NCI-H146 (cell line): Measurements from ENCODE around the gene UGT2B7.
"Not testable (repeated sequence)": the region's sequence is repeated elsewhere in the genome, so short reads cannot be mapped to it uniquely, and the experiment has no call there.

ENCODE experiments used
- DNase-seq: peaks from one replicate; lab custom pipeline; 2025; lab: John Stamatoyannopoulos, UW

Gene UGT2B7

GRCh38 chr4:69096111-69096656 is at the start of gene UGT2B7:
Gene UGT2B7, plus strand, starts transcription at chr4:69096474. Its CDS starts 47 bp downstream, at chr4:69096521.
- DNase-seq, result no peak

DNA sequence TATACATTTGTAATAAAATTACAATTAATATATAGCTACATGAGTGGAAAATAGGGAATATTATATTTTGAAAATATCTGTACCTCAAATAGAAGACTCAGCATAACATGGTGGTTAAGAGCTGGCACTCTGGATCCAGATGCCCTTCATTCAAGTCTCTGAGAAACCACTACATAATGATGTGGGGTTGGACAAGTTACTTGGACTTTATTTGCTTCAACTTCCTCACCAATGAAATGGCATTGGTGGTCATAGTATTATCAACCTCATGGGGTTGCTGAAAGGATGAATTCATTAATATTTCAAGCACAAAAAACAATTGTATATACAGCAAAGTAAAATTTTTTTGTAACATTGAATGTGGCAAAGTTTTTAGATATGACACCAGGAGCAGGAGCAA is 46.4 kb upstream of the UGT2B7 start:
- DNase-seq, result no peak

DNA sequence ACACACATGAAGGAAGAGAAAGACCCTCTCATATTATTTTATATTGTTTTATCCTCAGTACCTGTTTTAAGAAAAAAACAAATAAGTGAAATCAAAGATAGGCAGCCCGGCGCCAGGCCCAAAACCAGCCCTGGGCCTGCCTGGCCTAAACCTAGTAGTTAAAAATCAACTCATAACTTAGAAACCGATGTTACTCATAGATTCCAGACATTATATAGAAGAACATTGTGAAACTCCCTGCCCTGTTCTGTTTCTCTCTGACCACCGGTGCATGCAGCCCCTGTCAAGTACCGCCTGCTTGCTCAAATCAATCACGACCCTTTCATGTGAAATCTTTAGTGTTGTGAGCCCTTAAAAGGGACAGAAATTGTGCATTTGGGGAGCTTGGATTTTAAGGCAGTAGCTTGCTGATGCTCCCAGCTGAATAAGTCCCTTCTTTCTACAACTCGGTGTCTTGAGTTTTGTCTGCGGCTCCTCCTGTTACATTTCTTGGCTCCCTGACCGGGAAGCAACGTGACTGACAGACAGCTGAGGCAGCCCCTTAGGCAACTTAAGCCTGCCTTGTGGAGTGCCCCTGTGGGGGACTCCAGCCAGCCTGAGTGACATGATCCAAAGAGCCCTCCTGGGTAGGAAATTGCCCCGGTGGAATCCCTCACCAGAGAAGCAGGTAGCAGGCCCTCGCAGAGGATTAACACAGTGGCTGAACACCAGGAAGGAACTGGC is 45.3 kb upstream of the UGT2B7 start:
- DNase-seq, result not testable (repeated sequence)

- no peak for DNase-seq
These were observed 44.7 kb upstream of the UGT2B7 start for GRCh38 chr4:69051576-69051943.

DNA sequence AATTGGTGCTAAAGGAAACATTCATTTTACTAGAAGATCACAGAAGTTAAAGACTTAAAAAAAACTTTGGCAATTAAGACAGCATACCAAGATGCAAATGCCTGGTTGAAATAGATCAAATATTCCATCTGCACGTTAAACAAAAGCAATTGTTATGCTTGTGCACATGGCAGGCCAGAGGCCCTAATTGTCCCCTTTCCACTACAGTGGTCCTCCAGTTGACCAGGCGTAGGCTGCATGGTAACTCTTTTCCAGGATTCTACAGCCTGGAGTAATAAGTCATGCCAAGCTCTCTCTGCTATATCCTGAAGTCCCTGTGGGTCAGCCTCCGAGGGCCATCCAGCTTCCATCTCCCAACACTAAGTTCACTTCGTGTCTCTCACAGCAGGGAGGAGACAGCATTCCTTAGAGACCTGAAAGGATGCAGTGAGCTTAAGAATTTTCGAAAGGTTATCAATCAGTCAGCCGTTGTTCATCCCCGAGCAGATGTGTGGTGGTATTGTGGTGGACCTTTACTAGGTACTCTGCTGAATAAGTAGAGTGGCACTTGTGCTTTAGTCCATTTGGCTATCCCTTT is 42.9 kb upstream of the UGT2B7 start:
- DNase-seq, result not testable (repeated sequence)

GRCh38 chr4:69054033-69054432 is 42.2 kb upstream of the UGT2B7 start:
- DNase-seq, result not testable (repeated sequence)

DNA sequence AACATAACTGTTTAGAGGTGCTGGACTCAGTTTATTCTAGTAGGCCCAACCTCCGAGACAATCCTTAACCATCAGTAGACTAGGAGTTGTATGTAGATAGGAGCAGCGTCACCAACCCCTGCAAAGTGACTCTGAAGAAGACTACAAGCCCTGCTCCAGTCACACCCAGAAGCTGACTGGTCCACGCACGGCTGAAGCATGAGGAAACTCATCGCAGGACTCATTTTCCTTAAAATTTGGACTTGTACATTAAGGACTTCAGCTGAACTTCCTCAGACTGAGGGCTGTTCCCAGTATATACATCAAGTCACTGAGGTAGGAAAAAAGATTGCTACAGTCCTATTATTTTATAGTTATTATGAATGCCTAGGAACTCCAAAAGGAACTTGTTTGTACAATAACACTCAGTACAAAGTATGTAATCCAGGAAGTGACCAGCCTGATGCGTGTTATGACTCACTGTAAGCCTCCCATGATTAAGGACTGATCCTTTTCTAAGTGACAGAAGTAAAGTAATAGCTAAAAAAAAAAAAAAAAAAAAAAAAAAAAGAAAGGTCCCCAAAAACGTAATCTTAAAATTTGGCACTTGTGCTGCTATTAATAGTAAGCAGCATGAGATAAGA is 41.6 kb upstream of the UGT2B7 start:
- no peak for DNase-seq

GRCh38 chr4:69056150-69056549 is 40.1 kb upstream of the UGT2B7 start:
- DNase-seq, result no peak

DNA sequence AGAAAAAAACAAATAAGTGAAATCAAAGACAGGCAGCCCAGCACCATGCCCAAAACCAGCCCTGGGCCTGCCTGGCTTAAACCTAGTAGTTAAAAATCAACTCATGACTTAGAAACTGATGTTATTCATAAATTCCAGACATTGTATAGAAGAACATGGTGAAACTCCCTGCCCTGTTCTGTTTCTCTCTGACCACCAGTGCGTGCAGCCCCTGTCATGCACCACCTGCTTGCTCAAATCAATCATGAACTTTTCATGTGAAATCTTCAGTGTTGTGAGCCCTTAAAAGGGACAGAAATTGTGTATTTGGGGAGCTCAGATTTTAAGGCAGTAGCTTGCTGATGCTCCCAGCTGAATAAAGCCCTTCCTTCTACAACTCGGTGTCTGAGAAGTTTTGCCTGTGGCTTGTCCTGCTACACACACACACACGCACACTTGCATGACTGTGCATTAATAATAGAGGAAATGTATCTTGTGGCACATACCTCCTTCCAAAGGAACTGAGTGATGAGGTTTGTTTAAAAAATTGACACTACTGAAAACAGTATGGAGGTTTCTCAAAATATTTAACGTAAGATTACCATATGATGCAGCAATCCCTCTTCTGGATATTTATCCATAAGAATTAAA is 39.2 kb upstream of the UGT2B7 start:
- no peak for DNase-seq

GRCh38 chr4:69057620-69058409 is 38.5 kb upstream of the UGT2B7 start:
- DNase-seq, result no peak

- DNase-seq, result no peak
These were observed 37.7 kb upstream of the UGT2B7 start for GRCh38 chr4:69058410-69059059.

DNA sequence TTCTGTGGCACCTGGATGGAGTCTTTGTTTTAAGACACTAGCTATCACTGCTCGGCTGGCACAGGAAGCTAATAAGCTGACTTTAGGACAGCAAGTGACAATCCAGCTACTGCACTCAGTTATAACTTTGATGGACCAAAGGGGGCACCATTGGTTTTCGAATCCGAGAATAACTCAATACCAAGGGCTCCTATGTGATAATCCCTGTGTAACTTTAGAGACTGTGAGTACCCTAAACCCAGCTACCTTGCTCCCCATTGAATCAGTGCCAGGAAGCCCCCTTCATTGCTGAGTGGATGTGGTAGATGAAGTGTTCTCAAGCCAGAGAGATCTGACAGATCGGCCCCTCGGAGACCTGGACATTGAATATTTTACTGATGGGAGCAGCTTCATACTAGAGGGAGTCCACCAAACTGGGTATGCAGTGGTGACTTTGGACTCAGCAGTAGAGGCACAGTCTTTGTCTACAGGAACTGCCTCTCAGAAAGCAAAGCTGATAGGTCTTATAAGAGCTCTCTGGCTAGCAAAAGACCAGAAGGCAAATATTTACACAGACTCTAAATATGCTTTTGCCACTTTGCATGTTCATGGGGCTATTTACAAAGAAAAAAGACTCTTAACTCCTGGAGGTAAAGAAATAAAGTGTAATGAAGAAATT is 35.5 kb upstream of the UGT2B7 start:
- DNase-seq, result peak; percentile 46

DNA sequence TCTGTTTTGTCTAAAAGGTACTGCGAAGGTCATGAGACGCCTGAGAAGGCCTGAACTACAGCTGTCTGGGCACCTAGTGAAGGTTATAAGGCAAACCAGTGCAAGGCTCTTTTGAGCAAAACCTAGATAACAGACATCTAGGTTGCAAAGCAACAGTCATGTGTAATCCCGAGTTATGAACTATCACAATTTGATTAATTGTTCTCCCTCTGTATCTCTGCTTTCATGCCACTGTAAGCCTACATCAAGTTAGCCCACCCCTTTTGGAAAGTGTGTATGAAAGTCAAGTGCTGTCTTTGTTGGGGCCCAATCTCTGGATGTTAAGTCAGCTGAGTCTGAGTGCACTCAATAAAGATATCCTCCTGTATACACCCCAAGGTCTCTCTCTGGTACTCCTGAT is 31.9 kb upstream of the UGT2B7 start:
- DNase-seq, result no peak

- DNase-seq, result no peak
These were observed 29.3 kb upstream of the UGT2B7 start for GRCh38 chr4:69066945-69067344.

DNA sequence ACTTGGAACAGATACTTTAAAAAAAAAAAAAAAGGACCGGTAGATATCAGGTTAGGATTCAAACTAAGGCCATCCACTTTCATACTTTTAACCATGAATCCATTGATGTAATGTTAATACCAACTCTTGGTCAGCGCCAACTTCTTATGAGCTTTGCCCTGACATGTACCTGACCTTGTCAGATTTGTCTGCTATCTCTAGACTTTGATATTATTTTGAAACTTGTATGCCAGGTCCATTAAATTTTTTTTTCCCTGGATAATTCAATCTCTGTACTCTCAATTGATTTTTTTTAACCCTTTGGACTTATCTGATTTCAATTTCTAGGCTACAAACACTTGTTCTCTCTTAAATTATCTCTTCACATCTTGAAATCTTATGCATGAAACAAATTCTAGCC is 27.2 kb upstream of the UGT2B7 start:
- no peak for DNase-seq

DNA sequence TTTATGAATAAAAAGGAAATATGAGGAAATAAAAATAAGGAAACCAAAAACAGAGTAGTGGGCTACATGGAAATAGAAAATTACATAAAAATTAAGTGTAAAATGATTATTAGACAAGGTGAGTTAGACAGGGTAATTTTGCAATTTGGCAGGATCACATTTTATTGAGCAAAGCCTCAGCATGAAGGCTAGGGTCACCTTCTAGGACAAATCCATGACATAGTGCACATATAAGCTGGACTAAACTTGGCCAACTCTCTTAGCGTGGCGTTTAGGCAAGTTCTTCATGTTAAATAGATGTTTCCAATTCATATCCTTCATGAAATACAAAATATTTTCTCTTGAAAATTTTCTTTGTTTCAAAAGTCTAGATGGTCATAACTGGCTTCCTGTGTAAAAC is 25.7 kb upstream of the UGT2B7 start:
- no peak for DNase-seq

DNA sequence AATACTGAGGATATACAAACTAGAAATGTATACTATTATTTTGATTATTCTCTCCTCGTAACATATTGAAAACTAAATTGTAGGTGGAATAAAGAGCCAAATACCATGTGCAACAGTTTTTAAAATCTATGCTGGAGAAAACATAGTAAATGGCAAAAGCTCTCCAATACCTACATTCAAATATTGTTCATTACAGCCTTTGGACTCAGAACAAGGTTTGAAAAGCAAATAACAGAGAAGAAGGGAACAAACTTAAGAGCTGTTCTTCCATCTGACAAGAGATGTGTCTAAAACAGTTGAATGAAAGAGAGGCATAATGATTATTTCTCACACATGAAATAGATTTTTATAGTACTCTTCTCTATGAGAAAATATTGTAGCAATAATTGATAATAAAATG is 25.0 kb upstream of the UGT2B7 start:
- DNase-seq, result no peak

DNA sequence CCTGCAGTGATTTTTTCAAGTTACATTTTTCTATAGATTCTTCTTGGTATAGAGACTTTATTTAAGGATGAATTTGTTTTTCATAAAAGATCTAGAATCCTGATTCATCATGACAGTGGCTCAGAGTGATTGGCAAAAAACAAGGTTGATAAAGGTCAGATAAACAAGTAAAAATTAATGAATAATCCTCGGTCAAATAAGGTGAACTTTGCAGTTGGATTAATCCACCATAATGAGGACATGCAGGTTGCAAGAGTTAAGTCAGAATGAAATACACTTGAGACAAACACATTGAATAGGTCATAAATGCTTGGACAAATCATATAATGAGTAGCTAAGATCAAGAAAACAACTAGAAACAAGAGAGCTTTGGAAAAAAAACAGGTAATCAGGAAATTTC is 22.9 kb upstream of the UGT2B7 start:
- DNase-seq, result no peak

GRCh38 chr4:69075061-69075792 is 21.0 kb upstream of the UGT2B7 start:
- no peak for DNase-seq

GRCh38 chr4:69078852-69079251 is 17.4 kb upstream of the UGT2B7 start:
- peak; percentile 80 for DNase-seq
